OCI-LY1 (cell line): Measurements from ENCODE around the gene DMC1.

ENCODE experiments used
- H2AFZ ChIP-seq: fragments of 200-600 bp; sonication (generic), shearing (Covaris generic); 2 replicates; pipeline ENCODE4 v1.6.0; 2014; ENCODE audit warnings: antibody characterized with exemption, mild to moderate bottlenecking, low read length
- H3F3A ChIP-seq: fragments of 200-600 bp; sonication (generic), shearing (Covaris generic); 2 replicates; pipeline ENCODE4 v1.6.0; 2014; ENCODE audit warnings: mild to moderate bottlenecking, antibody characterized with exemption, low read length, moderate library complexity; ENCODE audit not compliant: insufficient read depth
- H3K27ac ChIP-seq: fragments of 200-600 bp; sonication (generic); 2 replicates; pipeline ENCODE4 v1.5.1; 2014; ENCODE audit warnings: low read length, mixed run types, mild to moderate bottlenecking, low read depth; ENCODE audit not compliant: poor library complexity, severe bottlenecking
- H3K27me3 ChIP-seq: fragments of 200-600 bp; sonication (generic); 2 replicates; pipeline ENCODE4 v1.6.0; 2014; ENCODE audit warnings: antibody characterized with exemption, mild to moderate bottlenecking, low read length, moderate library complexity; ENCODE audit not compliant: insufficient read depth
- H3K36me3 ChIP-seq: fragments of 200-600 bp; sonication (generic); 2 replicates; pipeline ENCODE4 v1.6.1; 2014; ENCODE audit warnings: mild to moderate bottlenecking, antibody characterized with exemption, low read length, moderate library complexity, mixed read lengths; ENCODE audit not compliant: insufficient read depth
- H3K4me1 ChIP-seq: fragments of 200-600 bp; sonication (generic); 2 replicates; pipeline ENCODE4 v1.5.1; 2014; ENCODE audit warnings: mild to moderate bottlenecking, low read length, moderate library complexity; ENCODE audit not compliant: insufficient read depth, severe bottlenecking
- H3K4me2 ChIP-seq: fragments of 200-600 bp; sonication (generic), shearing (Covaris generic); 2 replicates; pipeline ENCODE4 v1.6.1; 2014; ENCODE audit warnings: low read length
- H3K4me3 ChIP-seq: fragments of 200-600 bp; sonication (generic); 2 replicates; pipeline ENCODE4 v1.5.1; 2014; ENCODE audit warnings: low read length, low read depth, mild to moderate bottlenecking, mixed read lengths; ENCODE audit not compliant: poor library complexity, severe bottlenecking
- H3K79me2 ChIP-seq: fragments of 200-600 bp; shearing (Covaris generic); 2 replicates; pipeline ENCODE4 v1.6.1; 2016; ENCODE audit warnings: mixed run types, low read length, mixed read lengths; ENCODE audit not compliant: insufficient read depth
- H3K9ac ChIP-seq: fragments of 200-600 bp; sonication (generic), shearing (Covaris generic); 2 replicates; pipeline ENCODE4 v1.6.1; 2014; ENCODE audit warnings: mild to moderate bottlenecking, low read length, mixed read lengths
- H3K9me2 ChIP-seq: fragments of 200-600 bp; sonication (generic), shearing (Covaris generic); 2 replicates; pipeline ENCODE4 v1.6.1; 2014; ENCODE audit warnings: low read depth, mild to moderate bottlenecking, low read length, mixed read lengths
- H3K9me3 ChIP-seq: fragments of 200-600 bp; shearing (Covaris generic); 2 replicates; pipeline ENCODE4 v1.6.1; 2014; ENCODE audit warnings: low read length, mixed read lengths
- H4K20me1 ChIP-seq: fragments of 200-600 bp; sonication (generic), shearing (Covaris generic); 2 replicates; pipeline ENCODE4 v1.6.0; 2016; ENCODE audit warnings: mild to moderate bottlenecking, low read length; ENCODE audit not compliant: insufficient read depth
- CTCF ChIP-seq: fragments of 200-600 bp; sonication (generic), shearing (Covaris generic); IDR thresholded peaks from 2 replicates; pipeline ENCODE4 v1.5.1; 2017; ENCODE audit warnings: mild to moderate bottlenecking, antibody characterized with exemption, low read length, moderate library complexity, mixed read lengths
- EZH2 ChIP-seq: fragments of 200-600 bp; sonication (generic), shearing (Covaris generic); IDR thresholded peaks from 2 replicates; pipeline ENCODE4 v1.8.0; 2017; ENCODE audit warnings: borderline replicate concordance, mixed run types, mild to moderate bottlenecking, antibody characterized with exemption, low read length, moderate library complexity, mixed read lengths

DMC1 gene

GRCh38 chr22:38487946-38488345 is 82.0 kb downstream of the DMC1 start:
- Histone ChIP-seq H3K4me2 (no peak overlapping the region), H3K27me3 (no peaks in the 10 kb centered on the region), H3K4me3 (no peak overlapping the region), H3K27ac (no peak overlapping the region), H3K79me2 (no peaks in the 10 kb centered on the region), H3K9me3 (no peaks in the 10 kb centered on the region), H3K36me3 (peaks cover 98% of the 10 kb centered on the region), H3K4me1 (no peaks in the 10 kb centered on the region), H3K9ac (no peak overlapping the region), H2AFZ (no peak overlapping the region), H3K9me2 (no peaks in the 10 kb centered on the region), H3F3A (peaks cover 9% of the 10 kb centered on the region; the same call in 1 of the 2 replicates), H4K20me1 (peaks cover 3% of the 10 kb centered on the region; the same call in 1 of the 2 replicates)
- no peak for TF ChIP-seq EZH2
- no peak for TF ChIP-seq CTCF

- peaks cover 3% of the 10 kb centered on the region; the same call in 1 of the 2 replicates for H4K20me1 ChIP-seq
- H3K79me2 ChIP-seq: no peaks in the 10 kb centered on the region
- no peaks in the 10 kb centered on the region for H3K9me3 ChIP-seq
- no peak overlapping the region for H3K4me3 ChIP-seq
- no peak for TF ChIP-seq CTCF
- TF ChIP-seq EZH2: no peak
- no peak overlapping the region for H3K9ac ChIP-seq
- H3F3A ChIP-seq: peaks cover 15% of the 10 kb centered on the region; the same call in 1 of the 2 replicates
- H3K9me2 ChIP-seq: no peaks in the 10 kb centered on the region
- H3K27me3 ChIP-seq: no peaks in the 10 kb centered on the region
- H2AFZ ChIP-seq: no peak overlapping the region
- H3K36me3 ChIP-seq: peaks cover 98% of the 10 kb centered on the region
- H3K4me2 ChIP-seq: no peak overlapping the region
- H3K27ac ChIP-seq: no peak overlapping the region
- H3K4me1 ChIP-seq: no peaks in the 10 kb centered on the region
Measured at GRCh38 chr22:38485783-38486182, 84.2 kb downstream of the DMC1 start.

GRCh38 chr22:38484244-38484643 is 85.7 kb downstream of the DMC1 start:
- Histone ChIP-seq H3K4me1 (no peaks in the 10 kb centered on the region), H3F3A (peaks cover 15% of the 10 kb centered on the region; the same call in 1 of the 2 replicates), H3K27me3 (no peaks in the 10 kb centered on the region), H3K79me2 (no peaks in the 10 kb centered on the region), H2AFZ (no peak overlapping the region), H3K9ac (no peak overlapping the region), H3K9me2 (no peaks in the 10 kb centered on the region), H3K4me3 (no peak overlapping the region), H3K4me2 (no peak overlapping the region), H3K9me3 (no peaks in the 10 kb centered on the region), H3K27ac (no peak overlapping the region), H4K20me1 (peaks cover 3% of the 10 kb centered on the region; the same call in 1 of the 2 replicates), H3K36me3 (peaks cover 86% of the 10 kb centered on the region)
- TF ChIP-seq CTCF (no peak), EZH2 (no peak)
